GM04504 (cell line): Measurements from ENCODE around the gene CFAP91.
"Not testable (repeated sequence)": the region's sequence is repeated elsewhere in the genome, so short reads cannot be mapped to it uniquely, and the experiment has no call there.

Source experiments
- DNase-seq: peaks from one replicate; pipeline ENCODE4 v3.0.0-alpha.2; 2012; ENCODE audit warnings: low read depth

CFAP91 gene

GRCh38 chr3:119677641-119677934, 25.2 kb upstream of the CFAP91 start:
- DNase-seq: no peak

GRCh38 chr3:119678209-119678608, 24.6 kb upstream of the CFAP91 start:
- not testable (repeated sequence) for DNase-seq

GRCh38 chr3:119679874-119680273, 22.9 kb upstream of the CFAP91 start:
- no peak for DNase-seq

- DNase-seq: no peak
Measured at GRCh38 chr3:119681279-119681678, 21.5 kb upstream of the CFAP91 start.

- no peak for DNase-seq
Measured at GRCh38 chr3:119683421-119683820, 19.4 kb upstream of the CFAP91 start.

- DNase-seq: no peak
Measured at GRCh38 chr3:119690043-119690656, 12.7 kb upstream of the CFAP91 start.

GRCh38 chr3:119695480-119695879, 7.3 kb upstream of the CFAP91 start:
- no peak for DNase-seq

GRCh38 chr3:119697394-119697793, 5.4 kb upstream of the CFAP91 start:
- no peak for DNase-seq

- DNase-seq: no peak
Measured at GRCh38 chr3:119700269-119700919, 2.4 kb upstream of the CFAP91 start.

GRCh38 chr3:119700920-119701734, 1.7 kb upstream of the CFAP91 start:
- DNase-seq: no peak

GRCh38 chr3:119703820-119704531, 1.2 kb downstream of the CFAP91 start:
- DNase-seq: no peak

- DNase-seq: no peak
Measured at GRCh38 chr3:119715105-119715504, 12.3 kb downstream of the CFAP91 start.

- no peak for DNase-seq
Measured at GRCh38 chr3:119716998-119717397, 14.2 kb downstream of the CFAP91 start.

GRCh38 chr3:119717520-119717919, 14.7 kb downstream of the CFAP91 start:
- no peak for DNase-seq

GRCh38 chr3:119723022-119723421, 20.2 kb downstream of the CFAP91 start:
- no peak for DNase-seq

- no peak for DNase-seq
Measured at GRCh38 chr3:119726909-119727308, 24.1 kb downstream of the CFAP91 start.

GRCh38 chr3:119729996-119730395, 27.2 kb downstream of the CFAP91 start:
- no peak for DNase-seq

GRCh38 chr3:119731560-119732343, 28.9 kb downstream of the CFAP91 start:
- peak; percentile 17 for DNase-seq

GRCh38 chr3:119733812-119734211, 31.0 kb downstream of the CFAP91 start:
- no peak for DNase-seq

GRCh38 chr3:119738741-119739140, 35.9 kb downstream of the CFAP91 start:
- DNase-seq: no peak

GRCh38 chr3:119741657-119742590, 39.1 kb downstream of the CFAP91 start:
- no peak for DNase-seq
